AG10803 (cell line): ENCODE results near the gene KCNG4.

Experiments used
- DNase-seq: peaks from one replicate; pipeline ENCODE4 v3.0.0; 2010; ENCODE audit warnings: low read depth
- H3K4me3 ChIP-seq: 2 replicates; pipeline ENCODE4 v1.5.1; 2011; ENCODE audit warnings: mild to moderate bottlenecking, low read length, control low read depth
- TF ChIP-seq, protein P1 (sequence below): conservative IDR thresholded peaks from 2 replicates; pipeline ENCODE4 v1.5.1; 2011; ENCODE audit warnings: mild to moderate bottlenecking, low read length, control low read depth, inconsistent platforms

KCNG4 gene

DNA sequence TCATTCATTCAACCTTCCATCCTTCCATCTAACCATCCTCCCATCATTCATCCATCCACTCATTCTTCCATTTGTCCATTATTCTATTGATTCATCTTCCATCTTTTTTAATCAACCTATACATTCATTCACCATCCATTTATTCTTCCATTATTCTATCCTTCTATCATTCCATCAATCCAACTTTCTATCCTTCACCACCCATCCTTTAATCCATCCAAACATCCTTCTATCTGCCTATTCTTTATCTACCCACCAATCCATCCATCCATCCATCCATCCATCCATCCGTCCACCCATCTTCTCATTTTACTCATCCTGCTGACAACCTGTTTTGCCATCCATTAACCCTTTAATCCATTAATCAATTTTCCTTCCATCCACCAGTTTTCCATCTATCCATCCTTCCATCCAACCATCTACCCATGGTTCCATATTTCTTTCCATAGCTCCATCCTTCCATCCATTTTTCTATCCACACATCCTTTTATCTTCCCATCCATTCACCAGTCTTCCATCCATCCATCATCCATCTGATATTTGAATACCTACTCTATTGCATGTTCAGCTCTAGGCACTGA lies 33.0 kb upstream of the KCNG4 start:
- H3K4me3 ChIP-seq, result no peak overlapping the region
- TF ChIP-seq, protein P1, sequence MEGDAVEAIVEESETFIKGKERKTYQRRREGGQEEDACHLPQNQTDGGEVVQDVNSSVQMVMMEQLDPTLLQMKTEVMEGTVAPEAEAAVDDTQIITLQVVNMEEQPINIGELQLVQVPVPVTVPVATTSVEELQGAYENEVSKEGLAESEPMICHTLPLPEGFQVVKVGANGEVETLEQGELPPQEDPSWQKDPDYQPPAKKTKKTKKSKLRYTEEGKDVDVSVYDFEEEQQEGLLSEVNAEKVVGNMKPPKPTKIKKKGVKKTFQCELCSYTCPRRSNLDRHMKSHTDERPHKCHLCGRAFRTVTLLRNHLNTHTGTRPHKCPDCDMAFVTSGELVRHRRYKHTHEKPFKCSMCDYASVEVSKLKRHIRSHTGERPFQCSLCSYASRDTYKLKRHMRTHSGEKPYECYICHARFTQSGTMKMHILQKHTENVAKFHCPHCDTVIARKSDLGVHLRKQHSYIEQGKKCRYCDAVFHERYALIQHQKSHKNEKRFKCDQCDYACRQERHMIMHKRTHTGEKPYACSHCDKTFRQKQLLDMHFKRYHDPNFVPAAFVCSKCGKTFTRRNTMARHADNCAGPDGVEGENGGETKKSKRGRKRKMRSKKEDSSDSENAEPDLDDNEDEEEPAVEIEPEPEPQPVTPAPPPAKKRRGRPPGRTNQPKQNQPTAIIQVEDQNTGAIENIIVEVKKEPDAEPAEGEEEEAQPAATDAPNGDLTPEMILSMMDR, result no peak
- DNase-seq, result no peak

- DNase-seq, result no peak
- TF ChIP-seq, protein P1, result no peak
- H3K4me3 ChIP-seq, result no peak overlapping the region
Observed at GRCh38 chr16:84271866-84272265, 32.1 kb upstream of the KCNG4 start.

DNA sequence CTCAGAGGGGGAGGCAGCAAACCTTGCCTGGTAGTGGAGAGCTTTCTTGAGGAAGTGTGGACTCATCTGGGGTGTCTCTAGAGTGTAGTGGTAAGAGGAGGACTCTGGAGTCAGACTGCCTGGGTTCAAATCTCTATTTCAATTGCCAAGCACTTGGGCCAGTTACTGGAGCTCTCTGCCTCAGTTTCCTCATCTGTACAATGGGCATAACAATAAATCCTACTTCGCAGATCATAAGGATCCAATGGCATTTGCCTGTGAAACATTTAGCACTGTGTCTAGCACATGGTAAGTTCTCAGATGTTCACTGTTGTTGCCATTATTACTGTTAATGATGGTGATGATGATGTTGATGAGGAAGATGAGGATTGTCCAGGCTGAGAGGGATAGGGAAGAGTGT lies 31.2 kb upstream of the KCNG4 start:
- DNase-seq, result no peak
- TF ChIP-seq, protein P1, result no peak

GRCh38 chr16:84270531-84270930 lies 30.7 kb upstream of the KCNG4 start:
- no peak overlapping the region for H3K4me3 ChIP-seq
- TF ChIP-seq, protein P1, result no peak
- no peak for DNase-seq

More for the DNA sequence above, 31.2 kb upstream of the KCNG4 start:
- H3K4me3 ChIP-seq, result no peak overlapping the region

GRCh38 chr16:84270071-84270470 lies 30.3 kb upstream of the KCNG4 start:
- no peak for DNase-seq
- TF ChIP-seq, protein P1, result no peak
- no peak overlapping the region for H3K4me3 ChIP-seq

DNA sequence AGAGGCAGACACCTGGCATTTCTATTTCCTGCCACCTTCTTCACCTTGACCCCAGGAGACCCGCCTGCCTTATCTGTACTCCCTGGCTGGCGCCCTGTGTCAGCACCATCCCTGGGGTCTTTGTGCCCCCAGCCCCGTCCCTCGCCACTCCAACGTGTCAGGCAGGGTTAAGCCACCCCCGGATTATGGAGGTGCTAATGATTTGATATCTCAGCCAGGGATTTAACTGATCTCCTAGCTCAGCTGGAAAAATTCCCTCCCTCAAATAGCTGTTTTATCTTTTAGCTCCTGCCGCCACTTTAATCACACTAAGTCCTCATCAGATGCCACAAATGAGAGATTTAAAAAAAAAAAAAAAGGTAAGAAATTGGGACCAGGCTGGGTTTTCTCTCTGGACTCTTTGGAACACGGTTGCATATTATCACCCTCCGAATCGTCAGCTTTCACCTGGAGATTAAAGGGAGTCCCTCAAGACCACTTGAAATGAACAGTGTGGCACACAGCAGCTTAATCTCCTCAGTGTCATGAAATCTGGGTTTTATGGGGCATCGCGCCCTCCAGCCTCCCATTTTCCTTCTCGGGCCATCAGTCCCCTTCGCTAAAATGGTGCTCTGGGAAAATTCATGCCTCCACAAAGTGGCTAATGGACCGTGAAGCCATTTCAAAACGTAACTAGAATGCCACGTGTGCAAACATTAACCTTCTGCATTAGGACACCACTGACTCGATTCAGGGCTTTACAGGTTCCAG lies 28.7 kb upstream of the KCNG4 start:
- no peak overlapping the region for H3K4me3 ChIP-seq
- no peak for DNase-seq
- TF ChIP-seq, protein P1, result no peak

DNA sequence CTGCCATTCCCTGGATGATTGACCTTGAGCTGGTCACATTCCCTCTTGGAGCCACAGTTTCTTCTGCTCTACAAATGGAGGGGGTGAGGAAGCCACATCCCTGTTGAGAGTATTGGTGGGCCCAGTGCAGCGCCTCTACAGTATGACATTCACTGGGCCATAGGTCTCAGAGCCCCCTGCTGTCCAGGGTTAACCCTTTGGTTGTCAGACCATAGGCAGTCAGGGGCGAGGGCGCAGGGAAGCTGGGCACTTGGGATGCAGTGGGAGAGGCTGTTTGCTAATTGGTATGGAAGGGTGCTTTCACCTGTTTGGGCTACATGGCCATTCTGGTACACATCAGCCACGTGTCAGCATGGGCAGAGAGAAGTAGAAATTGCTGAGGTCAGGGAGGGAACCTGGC lies 27.6 kb upstream of the KCNG4 start:
- TF ChIP-seq, protein P1, result no peak
- no peak overlapping the region for H3K4me3 ChIP-seq
- no peak for DNase-seq
